SK-N-SH treated with all-trans-retinoic acid at 6 μM for 48 hours (cell line): ENCODE results near the gene DOCK9.

Experiments
- ATAC-seq: fragments of 200-7000 bp; cut with Tn5 transposase; 3 replicates; pipeline ENCODE4 v1.9.1; 2020; ENCODE audit warnings: mild to moderate bottlenecking, moderate library complexity
- ARNTL ChIP-seq: fragments of 450-650 bp; formaldehyde crosslinking; IDR thresholded peaks from 2 replicates; pipeline ENCODE4 v1.5.0; 2020; ENCODE audit warnings: low read depth, mild to moderate bottlenecking, moderate library complexity, borderline replicate concordance
- BACH2 ChIP-seq: fragments of 250-450 bp; sonication (Bioruptor Pico); IDR thresholded peaks from 2 replicates; pipeline ENCODE4 v1.9.0; 2021; ENCODE audit warnings: mild to moderate bottlenecking, borderline replicate concordance
- CSDC2 ChIP-seq: fragments of 250-450 bp; sonication (Bioruptor Pico); IDR thresholded peaks from 2 replicates; pipeline ENCODE4 v1.5.0; 2020; ENCODE audit warnings: mild to moderate bottlenecking, moderate library complexity
- ESRRG ChIP-seq: fragments of 250-450 bp; sonication (Bioruptor Pico); IDR thresholded peaks from 2 replicates; pipeline ENCODE4 v1.6.1; 2021; ENCODE audit warnings: mild to moderate bottlenecking
- GLIS3 ChIP-seq: fragments of 250-450 bp; sonication (Bioruptor Pico); IDR thresholded peaks from 2 replicates; pipeline ENCODE4 v1.5.0; 2020; ENCODE audit warnings: mild to moderate bottlenecking, moderate library complexity
- ISL1 ChIP-seq: fragments of 250-450 bp; sonication (Bioruptor Pico); IDR thresholded peaks from 2 replicates; pipeline ENCODE4 v2.1.2; 2022; ENCODE audit warnings: mild to moderate bottlenecking, moderate library complexity
- OSR1 ChIP-seq: fragments of 250-450 bp; sonication (Bioruptor Pico); IDR thresholded peaks from 2 replicates; pipeline ENCODE4 v1.8.0; 2022; ENCODE audit warnings: moderate library complexity, mild to moderate bottlenecking, inconsistent platforms
- PATZ1 ChIP-seq: fragments of 250-450 bp; sonication (Bioruptor Pico); IDR thresholded peaks from 2 replicates; pipeline ENCODE4 v1.8.0; 2020; ENCODE audit warnings: mild to moderate bottlenecking, moderate library complexity, borderline replicate concordance
- POU6F1 ChIP-seq: fragments of 250-450 bp; sonication (Bioruptor Pico); IDR thresholded peaks from 2 replicates; pipeline ENCODE4 v1.8.0; 2021; ENCODE audit warnings: low read depth, mild to moderate bottlenecking, moderate library complexity, borderline replicate concordance
- PPARA ChIP-seq: fragments of 250-450 bp; sonication (Bioruptor Pico); IDR thresholded peaks from 2 replicates; pipeline ENCODE4 v1.5.0; 2020; ENCODE audit warnings: mild to moderate bottlenecking, borderline replicate concordance
- RARB ChIP-seq: fragments of 250-450 bp; sonication (Bioruptor Pico); IDR thresholded peaks from 2 replicates; pipeline ENCODE4 v1.8.0; 2021; ENCODE audit warnings: mild to moderate bottlenecking, moderate library complexity
- SNAI2 ChIP-seq: fragments of 250-450 bp; sonication (Bioruptor Pico); IDR thresholded peaks from 2 replicates; pipeline ENCODE4 v1.5.0; 2020; ENCODE audit warnings: mild to moderate bottlenecking, moderate library complexity
- TCF4 ChIP-seq: fragments of 250-450 bp; sonication (Bioruptor Pico); IDR thresholded peaks from 2 replicates; pipeline ENCODE4 v1.8.0; 2021; ENCODE audit warnings: mild to moderate bottlenecking, moderate library complexity, borderline replicate concordance
- TOX ChIP-seq: fragments of 250-450 bp; sonication (Bioruptor Pico); IDR thresholded peaks from 2 replicates; pipeline ENCODE4 v1.8.0; 2021; ENCODE audit warnings: mild to moderate bottlenecking, moderate library complexity, borderline replicate concordance
- ZC3H10 ChIP-seq: fragments of 250-450 bp; sonication (Bioruptor Pico); IDR thresholded peaks from 2 replicates; pipeline ENCODE4 v1.5.1; 2021; ENCODE audit warnings: mild to moderate bottlenecking, moderate library complexity
- ZFP3 ChIP-seq: fragments of 250-450 bp; sonication (Bioruptor Pico); IDR thresholded peaks from 2 replicates; pipeline ENCODE4 v1.5.0; 2020; ENCODE audit warnings: mild to moderate bottlenecking, moderate library complexity
- ZFP30 ChIP-seq: fragments of 450-650 bp; formaldehyde crosslinking; IDR thresholded peaks from 2 replicates; pipeline ENCODE4 v1.5.0; 2022; ENCODE audit warnings: mild to moderate bottlenecking, moderate library complexity
- ZNF565 ChIP-seq: fragments of 450-650 bp; formaldehyde crosslinking; conservative IDR thresholded peaks from 2 replicates; pipeline ENCODE4 v1.5.0; 2020; ENCODE audit warnings: low read depth, mild to moderate bottlenecking, moderate library complexity
- ZNF70 ChIP-seq: fragments of 450-650 bp; formaldehyde crosslinking; IDR thresholded peaks from 2 replicates; pipeline ENCODE4 v1.5.0; 2020; ENCODE audit warnings: mild to moderate bottlenecking, moderate library complexity
- ZNF8 ChIP-seq: fragments of 450-650 bp; formaldehyde crosslinking; IDR thresholded peaks from 2 replicates; pipeline ENCODE4 v1.5.0; 2020; ENCODE audit warnings: mild to moderate bottlenecking, moderate library complexity
- TF ChIP-seq, protein P1 (sequence below): fragments of 250-450 bp; sonication (Bioruptor Pico); IDR thresholded peaks from 2 replicates; pipeline ENCODE4 v1.5.1; 2021; ENCODE audit warnings: mild to moderate bottlenecking, moderate library complexity
- TF ChIP-seq, protein P2 (sequence below): fragments of 250-450 bp; sonication (Bioruptor Pico); IDR thresholded peaks from 2 replicates; pipeline ENCODE4 v1.5.1; 2020; ENCODE audit warnings: low read depth, mild to moderate bottlenecking, moderate library complexity

Gene DOCK9

GRCh38 chr13:98998831-98999638, 21.2 kb upstream of the DOCK9 start:
- no peak; the same call in 2 of the 3 replicates for ATAC-seq
- TF ChIP-seq CSDC2 (no peak), ZC3H10 (no peak)

DNA sequence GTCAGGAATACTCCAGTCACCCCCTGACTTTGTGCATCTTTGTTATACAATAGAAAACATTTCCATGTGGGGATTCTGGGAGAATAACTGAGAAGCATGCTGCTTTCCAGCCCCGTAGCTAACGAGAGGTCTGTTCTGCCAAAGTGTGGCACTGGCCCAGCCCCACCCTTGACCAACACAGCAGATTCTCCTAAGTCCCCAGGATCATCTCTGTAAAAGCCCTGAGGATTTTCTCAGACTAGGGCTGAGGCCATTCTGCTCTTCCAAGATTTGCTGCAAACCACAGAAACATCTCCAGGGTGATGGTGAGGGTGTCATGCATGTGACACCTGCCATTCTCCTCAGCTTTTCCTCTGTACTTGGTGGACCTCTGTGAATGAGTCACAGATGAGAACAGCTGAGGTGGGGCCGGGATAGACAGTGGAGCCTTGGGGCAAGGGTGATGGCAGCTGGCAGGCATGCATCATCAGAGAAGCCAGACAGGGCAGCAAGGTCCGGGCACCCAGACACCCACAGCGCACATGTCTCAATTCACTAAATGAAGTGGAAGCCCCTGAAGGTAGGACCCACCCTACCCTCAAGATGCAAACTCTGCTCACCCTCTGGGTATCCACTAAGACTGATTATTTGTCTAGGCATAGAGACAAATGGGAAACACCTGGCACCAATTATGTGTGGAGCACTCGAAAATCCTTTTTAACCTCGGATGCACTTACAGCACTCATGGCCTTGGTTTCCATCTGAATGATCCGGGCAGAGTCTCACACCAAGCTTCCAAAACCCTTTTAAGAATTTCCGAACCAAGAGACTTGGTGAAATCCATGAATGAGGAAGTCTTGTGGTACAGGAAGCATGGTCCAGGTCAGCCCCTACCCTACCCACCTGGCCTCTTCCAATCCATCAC, 20.1 kb upstream of the DOCK9 start:
- TF ChIP-seq TCF4 (CRISPR knock-in tag) (no peak), ZFP30 (CRISPR knock-in tag) (no peak), ZNF565 (CRISPR knock-in tag) (no peak), PPARA (CRISPR knock-in tag) (no peak), CSDC2 (no peak), ESRRG (CRISPR knock-in tag) (no peak), RARB (CRISPR knock-in tag) (no peak), ZC3H10 (no peak), ZFP3 (CRISPR knock-in tag) (no peak), ZNF8 (no peak), ARNTL (CRISPR knock-in tag) (no peak), PATZ1 (CRISPR knock-in tag) (no peak), TOX (CRISPR knock-in tag) (no peak)
- TF ChIP-seq, protein P1, sequence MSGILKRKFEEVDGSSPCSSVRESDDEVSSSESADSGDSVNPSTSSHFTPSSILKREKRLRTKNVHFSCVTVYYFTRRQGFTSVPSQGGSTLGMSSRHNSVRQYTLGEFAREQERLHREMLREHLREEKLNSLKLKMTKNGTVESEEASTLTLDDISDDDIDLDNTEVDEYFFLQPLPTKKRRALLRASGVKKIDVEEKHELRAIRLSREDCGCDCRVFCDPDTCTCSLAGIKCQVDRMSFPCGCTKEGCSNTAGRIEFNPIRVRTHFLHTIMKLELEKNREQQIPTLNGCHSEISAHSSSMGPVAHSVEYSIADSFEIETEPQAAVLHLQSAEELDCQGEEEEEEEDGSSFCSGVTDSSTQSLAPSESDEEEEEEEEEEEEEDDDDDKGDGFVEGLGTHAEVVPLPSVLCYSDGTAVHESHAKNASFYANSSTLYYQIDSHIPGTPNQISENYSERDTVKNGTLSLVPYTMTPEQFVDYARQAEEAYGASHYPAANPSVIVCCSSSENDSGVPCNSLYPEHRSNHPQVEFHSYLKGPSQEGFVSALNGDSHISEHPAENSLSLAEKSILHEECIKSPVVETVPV, result no peak
- TF ChIP-seq, protein P2, sequence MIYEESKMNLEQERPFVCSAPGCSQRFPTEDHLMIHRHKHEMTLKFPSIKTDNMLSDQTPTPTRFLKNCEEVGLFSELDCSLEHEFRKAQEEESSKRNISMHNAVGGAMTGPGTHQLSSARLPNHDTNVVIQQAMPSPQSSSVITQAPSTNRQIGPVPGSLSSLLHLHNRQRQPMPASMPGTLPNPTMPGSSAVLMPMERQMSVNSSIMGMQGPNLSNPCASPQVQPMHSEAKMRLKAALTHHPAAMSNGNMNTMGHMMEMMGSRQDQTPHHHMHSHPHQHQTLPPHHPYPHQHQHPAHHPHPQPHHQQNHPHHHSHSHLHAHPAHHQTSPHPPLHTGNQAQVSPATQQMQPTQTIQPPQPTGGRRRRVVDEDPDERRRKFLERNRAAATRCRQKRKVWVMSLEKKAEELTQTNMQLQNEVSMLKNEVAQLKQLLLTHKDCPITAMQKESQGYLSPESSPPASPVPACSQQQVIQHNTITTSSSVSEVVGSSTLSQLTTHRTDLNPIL (CRISPR knock-in tag), result no peak
- peak; percentile 50 for ATAC-seq

GRCh38 chr13:98997011-98997730, 19.3 kb upstream of the DOCK9 start:
- no peak for TF ChIP-seq GLIS3 (CRISPR knock-in tag)
- no peak for TF ChIP-seq BACH2 (CRISPR knock-in tag)
- TF ChIP-seq TCF4 (CRISPR knock-in tag), result no peak
- no peak for TF ChIP-seq OSR1 (CRISPR knock-in tag)
- TF ChIP-seq ISL1, result no peak
- TF ChIP-seq CSDC2, result no peak
- TF ChIP-seq TOX (CRISPR knock-in tag), result no peak
- TF ChIP-seq ZNF70 (CRISPR knock-in tag), result no peak
- TF ChIP-seq, protein P2 (CRISPR knock-in tag), result no peak
- no peak for TF ChIP-seq SNAI2 (CRISPR knock-in tag)
- TF ChIP-seq ZNF565 (CRISPR knock-in tag), result no peak
- TF ChIP-seq RARB (CRISPR knock-in tag), result no peak
- no peak for TF ChIP-seq PATZ1 (CRISPR knock-in tag)
- no peak for TF ChIP-seq ESRRG (CRISPR knock-in tag)
- no peak for TF ChIP-seq POU6F1 (CRISPR knock-in tag)
- no peak for TF ChIP-seq ZFP30 (CRISPR knock-in tag)
- TF ChIP-seq ZNF8, result no peak
- TF ChIP-seq, protein P1, result no peak
- TF ChIP-seq PPARA (CRISPR knock-in tag), result no peak
- no peak for ATAC-seq
